Right renal pelvis (tissue), 4 donors: ENCODE data around the gene SMAD3. TPM values are rescaled to one million over a fixed set of nuclear protein-coding genes. Genes with fewer than 3 reads are reported as not detected.
A peak's percentile ranks its signal among the peaks of the same experiment; 100 is the strongest.
"Not testable (repeated sequence)": the region's sequence is repeated elsewhere in the genome, so short reads cannot be mapped to it uniquely, and the experiment has no call there.

Source experiments
- DNase-seq, 4 donors: peaks; one replicate each; pipeline ENCODE4 v3.0.0-alpha.2; 2013; ENCODE audit warnings: low read depth in 4 of 4, low spot score in 3 of 4, missing footprints in 1 of 4
- polyA plus RNA-seq, 4 donors: library from polyadenylated mRNA; unstranded; fragments of 120-200 nt; gene quantifications; one replicate each; pipeline ENCODE4 v1.2.1, GENCODE V29; 2013; ENCODE audit not compliant: insufficient read length in 4 of 4

SMAD3 gene
- polyA plus RNA-seq, 4 donors: 47.5 to 53.1 (median 50.2) TPM

DNA sequence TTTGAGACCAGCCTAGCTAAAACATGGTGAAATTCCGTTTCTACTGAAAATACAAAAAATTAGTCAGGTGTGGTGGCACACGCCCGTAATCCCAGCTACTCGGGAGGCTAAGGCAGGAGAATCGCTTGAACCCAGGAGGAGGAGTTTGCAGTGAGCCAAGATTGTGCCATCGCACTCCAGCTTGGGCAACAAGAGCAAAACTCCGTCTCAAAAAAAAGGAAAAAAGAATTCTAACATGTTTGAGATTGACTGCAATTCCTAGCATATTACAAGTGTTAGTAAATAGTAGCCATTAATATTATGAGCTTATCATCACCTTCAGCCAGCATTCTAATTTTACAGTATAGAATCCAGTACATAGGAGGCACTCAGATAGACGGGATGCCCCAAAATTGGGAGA lies 57.9 kb downstream of the SMAD3 start:
- DNase-seq: not testable (repeated sequence)

DNA sequence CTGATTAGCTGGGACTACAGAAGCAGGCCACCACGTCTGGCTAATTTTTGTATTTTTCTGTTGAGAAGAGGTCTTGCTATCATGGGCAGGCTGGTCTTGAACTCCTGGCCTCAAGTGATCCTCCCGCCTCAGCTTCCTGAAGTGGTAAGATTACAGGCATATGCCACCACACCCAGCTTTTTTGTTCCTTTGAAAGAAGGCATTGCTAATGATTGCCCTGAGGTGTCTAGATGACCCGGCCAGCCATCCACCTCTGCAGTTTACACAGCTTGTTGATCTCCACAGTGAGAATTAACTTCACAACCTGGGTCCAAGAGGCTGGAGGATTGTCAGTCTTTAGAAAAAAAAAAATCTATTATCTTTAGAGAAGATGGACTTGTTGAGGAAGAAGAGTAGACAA lies 58.7 kb downstream of the SMAD3 start:
- DNase-seq: no peak

DNA sequence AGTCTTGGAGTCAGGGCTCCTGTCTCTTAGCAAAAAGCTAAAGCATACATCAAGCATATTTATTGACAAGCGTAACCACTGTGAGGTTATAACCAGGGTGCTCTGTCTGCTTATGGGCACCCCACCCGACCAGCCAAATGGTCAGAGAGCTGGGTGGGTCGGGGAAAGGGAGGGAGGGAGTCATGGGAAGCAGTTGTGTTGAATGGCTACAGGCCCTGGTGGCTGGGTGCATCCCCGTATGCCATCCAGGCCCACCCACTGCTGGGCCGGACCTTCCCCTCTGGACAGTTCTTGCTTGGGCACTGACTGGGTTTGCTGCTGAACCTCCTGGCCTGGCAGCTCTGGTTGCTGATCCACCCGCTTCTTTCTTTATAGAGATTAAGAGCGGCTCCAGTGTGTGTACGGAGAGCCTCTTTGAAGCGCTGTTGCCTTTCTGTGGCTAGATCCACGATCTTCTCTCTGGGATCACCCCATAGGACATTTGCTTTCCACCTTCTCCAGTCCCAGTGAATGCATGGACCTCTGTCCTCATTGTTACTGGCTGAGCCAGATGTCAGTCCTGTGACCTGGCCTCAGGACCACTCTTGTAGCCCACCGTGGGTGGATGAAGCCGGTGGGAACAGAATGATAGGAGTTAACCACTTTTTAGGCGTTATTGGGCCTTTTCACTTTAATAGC lies 59.6 kb downstream of the SMAD3 start:
- no peak for DNase-seq

- no peak for DNase-seq
These were observed 60.4 kb downstream of the SMAD3 start for GRCh38 chr15:67125589-67126502.

- no peak for DNase-seq
These were observed 61.3 kb downstream of the SMAD3 start for GRCh38 chr15:67126551-67127330.

DNA sequence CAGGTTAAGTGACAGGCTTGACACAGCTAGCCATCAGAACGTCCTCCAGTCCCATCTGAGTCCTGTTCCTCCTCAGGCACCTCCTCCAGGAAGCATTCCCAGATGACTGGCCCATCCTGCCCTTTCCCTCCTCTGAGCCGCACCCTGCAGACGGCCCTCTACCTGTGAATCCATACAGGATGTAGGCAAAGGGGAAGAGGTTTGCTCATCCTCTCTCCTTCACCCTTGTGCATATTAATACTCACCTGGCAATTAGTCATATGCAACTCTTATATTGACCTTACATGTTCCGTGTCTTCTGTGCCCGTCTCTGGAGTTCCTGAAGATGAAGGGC lies 61.9 kb downstream of the SMAD3 start:
- no peak for DNase-seq

GRCh38 chr15:67127965-67128364 lies 62.6 kb downstream of the SMAD3 start:
- DNase-seq: no peak

GRCh38 chr15:67130166-67130565 lies 64.8 kb downstream of the SMAD3 start:
- DNase-seq: no peak

DNA sequence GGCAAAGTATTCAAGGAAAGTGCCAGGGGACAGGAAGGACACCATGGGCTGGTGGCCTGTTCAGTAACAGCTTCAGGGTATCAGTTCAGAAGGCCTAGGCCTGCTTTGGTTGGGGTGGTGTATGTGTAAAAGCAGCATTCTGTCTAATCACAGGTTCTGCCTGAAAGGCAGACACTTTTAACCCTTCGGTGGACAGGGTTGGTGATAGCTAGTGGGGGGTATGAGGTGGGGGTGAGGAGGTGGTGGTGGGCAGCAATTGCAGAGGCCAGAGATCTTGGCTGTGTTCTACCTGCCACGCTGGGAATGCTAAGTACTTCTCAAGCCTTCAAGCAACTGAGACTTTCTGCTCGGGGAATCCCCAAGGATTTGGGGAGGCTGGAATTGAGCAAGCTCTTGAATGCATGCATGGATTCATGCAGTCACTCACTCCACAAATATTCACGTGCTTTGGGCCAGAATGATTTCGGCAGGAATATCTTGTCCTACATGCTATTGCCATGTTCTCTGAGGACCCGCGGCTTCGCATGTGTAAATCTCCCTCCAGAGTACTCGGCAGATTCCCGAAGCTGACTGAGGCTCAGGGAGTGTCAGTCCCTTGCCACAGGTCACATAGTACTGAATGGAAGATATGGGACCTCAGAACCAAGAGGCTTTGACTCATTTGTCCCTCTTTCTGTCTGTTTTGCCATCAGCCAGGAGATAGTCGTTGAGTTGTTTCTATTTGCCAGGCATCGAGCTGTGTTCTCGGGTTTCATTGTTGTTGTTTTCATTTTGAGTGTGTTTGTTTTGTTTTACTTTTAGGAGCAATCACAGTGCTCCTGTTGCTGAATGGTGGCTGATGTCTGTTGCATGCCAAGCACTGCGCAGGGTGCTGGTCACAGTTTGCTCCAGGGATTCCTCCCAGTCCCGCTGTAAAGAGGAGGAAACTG lies 65.5 kb downstream of the SMAD3 start:
- DNase-seq: no peak

GRCh38 chr15:67132276-67132675 lies 66.9 kb downstream of the SMAD3 start:
- no peak for DNase-seq

DNA sequence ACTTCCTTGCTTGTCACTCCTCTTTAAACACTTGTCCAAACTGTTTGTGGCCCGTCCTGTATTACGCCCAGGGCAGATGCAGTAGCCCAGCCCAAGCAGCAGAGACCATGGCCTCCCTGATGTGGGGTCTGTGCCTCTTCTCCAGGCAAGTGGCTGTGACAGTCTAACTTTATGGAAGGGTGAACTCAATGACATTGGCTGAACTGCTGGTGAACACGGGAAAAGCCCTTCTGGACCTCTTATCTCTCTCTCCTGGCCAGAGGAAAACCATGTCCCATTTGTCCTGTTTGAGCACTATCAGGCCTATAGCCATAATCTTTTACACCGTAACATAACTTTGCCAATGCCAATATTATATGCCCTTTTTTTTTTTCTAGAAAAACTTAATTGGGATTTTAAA lies 67.6 kb downstream of the SMAD3 start:
- DNase-seq: no peak

GRCh38 chr15:67133738-67134066 lies 68.3 kb downstream of the SMAD3 start:
- DNase-seq: no peak

GRCh38 chr15:67134067-67134838 lies 68.9 kb downstream of the SMAD3 start:
- peak in 1 of 4 donors; percentile 69 for DNase-seq

- DNase-seq: no peak
These were observed 69.6 kb downstream of the SMAD3 start for GRCh38 chr15:67134871-67135492.

GRCh38 chr15:67135494-67135893 lies 70.1 kb downstream of the SMAD3 start:
- no peak for DNase-seq

DNA sequence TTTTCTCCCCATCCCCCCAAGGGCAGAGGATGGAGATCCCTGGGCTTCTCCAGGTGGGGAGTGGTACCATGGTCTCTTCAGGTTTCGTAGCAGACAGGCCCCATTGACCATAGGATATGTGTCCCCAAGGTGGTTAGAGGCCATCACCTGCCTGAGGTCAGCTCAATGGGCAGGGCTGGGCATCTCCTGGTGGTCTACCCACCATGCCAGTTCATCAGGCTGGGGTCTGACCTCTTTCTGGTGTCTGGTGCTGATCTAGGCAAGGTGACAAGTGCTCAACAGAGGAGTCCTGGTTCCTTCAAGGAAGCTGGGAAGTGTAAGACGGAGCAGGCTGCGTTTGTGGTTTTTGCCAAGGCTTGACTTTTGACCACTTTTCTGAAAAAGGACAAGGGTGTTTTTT lies 71.4 kb downstream of the SMAD3 start:
- DNase-seq: no peak

DNA sequence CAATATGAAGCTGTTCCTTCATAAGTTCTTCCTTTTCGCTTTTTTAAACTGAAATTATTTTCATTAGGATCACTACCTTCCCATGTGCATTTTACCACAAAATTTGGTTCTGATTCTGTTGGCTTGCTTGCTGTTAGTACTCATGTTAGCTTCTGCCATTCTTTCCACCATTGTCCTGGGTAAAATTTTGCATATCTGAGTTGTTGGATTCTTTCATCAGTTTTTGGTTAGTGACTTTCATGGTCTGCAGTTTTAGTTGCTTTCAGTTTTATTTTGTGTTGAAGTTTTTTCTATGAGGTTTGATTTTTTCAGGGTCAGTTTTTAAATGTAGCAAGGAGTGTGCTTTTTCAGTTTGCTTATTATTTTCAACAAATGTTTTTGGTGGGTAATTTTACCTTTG lies 71.9 kb downstream of the SMAD3 start:
- DNase-seq: no peak

GRCh38 chr15:67137951-67138848 lies 72.8 kb downstream of the SMAD3 start:
- no peak for DNase-seq
